ENCODE data around the gene PRRX2.

PRRX2 gene

GRCh38 chr9:129768486-129768885 lies 103.0 kb downstream of the PRRX2 start:
- TF ChIP-seq ISL1 (CRISPR knock-in tag; IDR thresholded peaks at IDR 0.05) (no peak), RARB (CRISPR knock-in tag; IDR thresholded peaks at IDR 0.05) (no peak), GLIS3 (CRISPR knock-in tag; IDR thresholded peaks at IDR 0.05) (no peak), ZFP30 (CRISPR knock-in tag; IDR thresholded peaks at IDR 0.05) (no peak), ZNF8 (CRISPR knock-in tag; IDR thresholded peaks at IDR 0.05) (no peak), ZC3H10 (CRISPR knock-in tag; IDR thresholded peaks at IDR 0.05) (no peak), ARNTL (CRISPR knock-in tag; IDR thresholded peaks at IDR 0.05; ENCODE audit: borderline replicate concordance, low read depth) (no peak), SNAI2 (CRISPR knock-in tag; IDR thresholded peaks at IDR 0.05) (no peak), BACH2 (CRISPR knock-in tag; IDR thresholded peaks at IDR 0.05; ENCODE audit: borderline replicate concordance) (no peak), TCF4 (CRISPR knock-in tag; IDR thresholded peaks at IDR 0.05; ENCODE audit: borderline replicate concordance) (no peak)
- TF ChIP-seq, protein P1, sequence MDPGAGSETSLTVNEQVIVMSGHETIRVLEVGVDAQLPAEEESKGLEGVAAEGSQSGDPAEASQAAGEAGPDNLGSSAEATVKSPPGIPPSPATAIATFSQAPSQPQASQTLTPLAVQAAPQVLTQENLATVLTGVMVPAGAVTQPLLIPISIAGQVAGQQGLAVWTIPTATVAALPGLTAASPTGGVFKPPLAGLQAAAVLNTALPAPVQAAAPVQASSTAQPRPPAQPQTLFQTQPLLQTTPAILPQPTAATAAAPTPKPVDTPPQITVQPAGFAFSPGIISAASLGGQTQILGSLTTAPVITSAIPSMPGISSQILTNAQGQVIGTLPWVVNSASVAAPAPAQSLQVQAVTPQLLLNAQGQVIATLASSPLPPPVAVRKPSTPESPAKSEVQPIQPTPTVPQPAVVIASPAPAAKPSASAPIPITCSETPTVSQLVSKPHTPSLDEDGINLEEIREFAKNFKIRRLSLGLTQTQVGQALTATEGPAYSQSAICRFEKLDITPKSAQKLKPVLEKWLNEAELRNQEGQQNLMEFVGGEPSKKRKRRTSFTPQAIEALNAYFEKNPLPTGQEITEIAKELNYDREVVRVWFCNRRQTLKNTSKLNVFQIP (CRISPR knock-in tag; IDR thresholded peaks at IDR 0.05; ENCODE audit: borderline replicate concordance, low read depth), result no peak
- no peak for ATAC-seq

DNA sequence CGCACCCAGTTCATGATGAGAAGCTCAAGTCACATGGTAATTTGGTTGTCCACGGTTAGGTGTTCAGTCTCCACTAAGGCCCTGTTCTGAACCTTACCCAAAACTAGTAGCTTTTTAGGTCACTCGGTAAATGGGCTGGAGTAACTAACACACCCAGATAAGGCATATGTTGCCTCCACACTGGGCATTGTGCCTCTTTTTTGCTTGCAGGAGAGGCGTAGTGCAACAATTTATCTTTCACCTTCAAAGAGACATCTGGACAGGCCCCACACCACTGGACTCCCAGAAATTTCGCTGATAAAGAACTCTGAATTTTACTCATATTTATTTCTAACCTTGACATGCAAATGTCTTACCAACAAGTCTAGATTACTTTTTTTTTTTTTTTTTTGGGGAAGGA lies 104.2 kb downstream of the PRRX2 start:
- no peak for ATAC-seq
- TF ChIP-seq, protein P2, sequence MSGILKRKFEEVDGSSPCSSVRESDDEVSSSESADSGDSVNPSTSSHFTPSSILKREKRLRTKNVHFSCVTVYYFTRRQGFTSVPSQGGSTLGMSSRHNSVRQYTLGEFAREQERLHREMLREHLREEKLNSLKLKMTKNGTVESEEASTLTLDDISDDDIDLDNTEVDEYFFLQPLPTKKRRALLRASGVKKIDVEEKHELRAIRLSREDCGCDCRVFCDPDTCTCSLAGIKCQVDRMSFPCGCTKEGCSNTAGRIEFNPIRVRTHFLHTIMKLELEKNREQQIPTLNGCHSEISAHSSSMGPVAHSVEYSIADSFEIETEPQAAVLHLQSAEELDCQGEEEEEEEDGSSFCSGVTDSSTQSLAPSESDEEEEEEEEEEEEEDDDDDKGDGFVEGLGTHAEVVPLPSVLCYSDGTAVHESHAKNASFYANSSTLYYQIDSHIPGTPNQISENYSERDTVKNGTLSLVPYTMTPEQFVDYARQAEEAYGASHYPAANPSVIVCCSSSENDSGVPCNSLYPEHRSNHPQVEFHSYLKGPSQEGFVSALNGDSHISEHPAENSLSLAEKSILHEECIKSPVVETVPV (CRISPR knock-in tag; IDR thresholded peaks at IDR 0.05), result no peak
- TF ChIP-seq ZFP3 (CRISPR knock-in tag; IDR thresholded peaks at IDR 0.05) (no peak), SNAI2 (CRISPR knock-in tag; IDR thresholded peaks at IDR 0.05) (no peak), TOX (CRISPR knock-in tag; IDR thresholded peaks at IDR 0.05; ENCODE audit: borderline replicate concordance) (no peak), ZNF70 (CRISPR knock-in tag; IDR thresholded peaks at IDR 0.05) (no peak)
- TF ChIP-seq, protein P1 (CRISPR knock-in tag; IDR thresholded peaks at IDR 0.05; ENCODE audit: borderline replicate concordance, low read depth), result no peak

DNA sequence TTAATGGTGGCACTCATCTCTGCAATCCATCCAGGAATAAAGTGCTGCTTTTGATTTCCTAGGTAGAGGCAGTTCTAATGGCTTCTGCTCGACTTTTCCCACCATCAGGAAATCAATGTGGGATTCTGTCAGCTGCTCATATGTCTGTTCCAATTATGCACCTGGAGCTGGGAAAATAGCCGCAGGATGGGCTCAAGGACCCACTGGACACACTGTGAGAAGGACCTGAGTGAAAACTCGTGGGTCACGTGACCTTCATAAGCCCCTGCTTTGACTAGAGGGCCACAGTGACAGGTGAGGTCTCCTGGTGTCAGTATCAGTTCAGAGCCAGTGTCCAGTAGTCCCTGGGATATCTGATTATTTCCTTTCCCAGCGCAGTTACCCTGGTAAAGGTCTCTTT lies 105.3 kb downstream of the PRRX2 start:
- no peak for ATAC-seq
- TF ChIP-seq SNAI2 (CRISPR knock-in tag; IDR thresholded peaks at IDR 0.05) (no peak), ISL1 (CRISPR knock-in tag; IDR thresholded peaks at IDR 0.05) (no peak), TOX (CRISPR knock-in tag; IDR thresholded peaks at IDR 0.05; ENCODE audit: borderline replicate concordance) (no peak), ZFP3 (CRISPR knock-in tag; IDR thresholded peaks at IDR 0.05) (no peak), OSR1 (CRISPR knock-in tag; IDR thresholded peaks at IDR 0.05) (no peak), BACH2 (CRISPR knock-in tag; IDR thresholded peaks at IDR 0.05; ENCODE audit: borderline replicate concordance) (no peak), ESRRG (CRISPR knock-in tag; IDR thresholded peaks at IDR 0.05) (no peak), TCF4 (CRISPR knock-in tag; IDR thresholded peaks at IDR 0.05; ENCODE audit: borderline replicate concordance) (no peak), ZNF565 (CRISPR knock-in tag; conservative IDR thresholded peaks at IDR 0.05; ENCODE audit: low read depth) (no peak), CSDC2 (CRISPR knock-in tag; IDR thresholded peaks at IDR 0.05) (no peak), PPARA (CRISPR knock-in tag; IDR thresholded peaks at IDR 0.05; ENCODE audit: borderline replicate concordance) (no peak), ZNF8 (CRISPR knock-in tag; IDR thresholded peaks at IDR 0.05) (no peak), RARB (CRISPR knock-in tag; IDR thresholded peaks at IDR 0.05) (no peak), ARNTL (CRISPR knock-in tag; IDR thresholded peaks at IDR 0.05; ENCODE audit: borderline replicate concordance, low read depth) (no peak), ZC3H10 (CRISPR knock-in tag; IDR thresholded peaks at IDR 0.05) (no peak), ZFP30 (CRISPR knock-in tag; IDR thresholded peaks at IDR 0.05) (no peak), GLIS3 (CRISPR knock-in tag; IDR thresholded peaks at IDR 0.05) (no peak)
- TF ChIP-seq, protein P2 (CRISPR knock-in tag; IDR thresholded peaks at IDR 0.05), result no peak
- TF ChIP-seq, protein P3, sequence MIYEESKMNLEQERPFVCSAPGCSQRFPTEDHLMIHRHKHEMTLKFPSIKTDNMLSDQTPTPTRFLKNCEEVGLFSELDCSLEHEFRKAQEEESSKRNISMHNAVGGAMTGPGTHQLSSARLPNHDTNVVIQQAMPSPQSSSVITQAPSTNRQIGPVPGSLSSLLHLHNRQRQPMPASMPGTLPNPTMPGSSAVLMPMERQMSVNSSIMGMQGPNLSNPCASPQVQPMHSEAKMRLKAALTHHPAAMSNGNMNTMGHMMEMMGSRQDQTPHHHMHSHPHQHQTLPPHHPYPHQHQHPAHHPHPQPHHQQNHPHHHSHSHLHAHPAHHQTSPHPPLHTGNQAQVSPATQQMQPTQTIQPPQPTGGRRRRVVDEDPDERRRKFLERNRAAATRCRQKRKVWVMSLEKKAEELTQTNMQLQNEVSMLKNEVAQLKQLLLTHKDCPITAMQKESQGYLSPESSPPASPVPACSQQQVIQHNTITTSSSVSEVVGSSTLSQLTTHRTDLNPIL (CRISPR knock-in tag; IDR thresholded peaks at IDR 0.05; ENCODE audit: low read depth), result no peak
- TF ChIP-seq, protein P1 (CRISPR knock-in tag; IDR thresholded peaks at IDR 0.05; ENCODE audit: borderline replicate concordance, low read depth), result no peak
